ENCODE measurements around the gene USP5.

Gene USP5

DNA sequence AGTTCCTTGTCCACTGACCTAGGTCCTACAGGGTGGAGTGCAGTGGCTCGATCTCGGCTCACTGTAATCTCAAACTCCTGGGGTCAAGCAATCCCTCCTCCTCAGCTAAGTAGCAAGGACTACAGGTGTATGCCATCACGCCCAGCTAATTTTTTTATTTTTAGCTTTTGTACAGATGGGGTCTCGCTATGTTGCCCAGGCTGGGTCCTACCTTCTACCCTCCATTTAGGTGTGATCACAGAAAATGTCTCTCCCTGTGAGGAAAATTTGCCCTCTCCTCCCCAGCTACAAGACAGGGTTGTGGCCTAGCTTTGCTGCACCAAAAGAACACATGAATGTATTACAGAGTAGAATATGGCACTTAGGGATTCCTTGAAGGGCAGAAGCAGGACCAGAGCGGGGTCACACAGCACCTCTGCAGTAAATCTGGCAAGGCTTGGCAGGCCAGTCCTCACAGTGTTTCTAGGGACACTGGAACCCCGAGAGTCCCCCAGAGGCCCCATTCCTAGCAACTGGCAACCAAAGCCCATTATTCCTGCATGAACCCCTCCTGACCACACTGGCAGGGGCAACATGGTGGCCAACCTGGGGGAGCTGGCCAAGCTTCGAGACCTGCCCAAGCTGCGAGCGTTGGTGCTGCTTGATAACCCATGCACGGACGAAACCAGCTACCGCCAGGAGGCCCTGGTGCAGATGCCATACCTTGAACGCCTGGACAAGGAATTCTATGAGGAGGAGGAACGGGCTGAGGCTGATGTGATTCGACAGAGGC lies 60.4 kb downstream of the USP5 start:
- no peak for DNase-seq (ENCODE audit: low read depth in 2 of 2)

DNA sequence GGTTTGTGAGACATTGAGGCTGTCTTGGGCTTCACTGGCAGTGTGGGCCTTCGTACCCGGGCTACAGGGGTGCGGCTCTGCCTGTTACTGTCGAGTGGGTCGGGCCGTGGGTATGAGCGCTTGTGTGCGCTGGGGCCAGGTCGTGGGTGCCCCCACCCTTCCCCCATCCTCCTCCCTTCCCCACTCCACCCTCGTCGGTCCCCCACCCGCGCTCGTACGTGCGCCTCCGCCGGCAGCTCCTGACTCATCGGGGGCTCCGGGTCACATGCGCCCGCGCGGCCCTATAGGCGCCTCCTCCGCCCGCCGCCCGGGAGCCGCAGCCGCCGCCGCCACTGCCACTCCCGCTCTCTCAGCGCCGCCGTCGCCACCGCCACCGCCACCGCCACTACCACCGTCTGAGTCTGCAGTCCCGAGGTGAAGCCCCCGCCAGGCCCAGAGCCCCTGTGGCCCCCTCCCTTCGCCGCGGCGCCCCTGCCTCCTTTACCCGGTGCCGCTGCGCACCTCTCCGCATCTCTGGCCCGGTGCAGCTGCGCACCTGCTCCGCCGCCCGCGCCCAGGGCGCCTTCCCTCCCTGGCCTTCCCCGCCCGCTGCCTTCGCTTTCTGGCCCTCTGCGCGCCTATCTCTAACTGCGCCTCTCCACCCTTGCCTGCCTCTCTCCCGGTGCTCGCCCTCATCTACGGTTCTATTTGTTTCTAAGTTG lies 62.4 kb downstream of the USP5 start, which contains the start of gene ENO2:
ENO2 (plus strand) TSS at position 335 of the 701 bp plus-strand sequence. CDS start 1,253 bp downstream, outside the sequence.
- no peak for DNase-seq (ENCODE audit: low read depth in 2 of 2)

DNA sequence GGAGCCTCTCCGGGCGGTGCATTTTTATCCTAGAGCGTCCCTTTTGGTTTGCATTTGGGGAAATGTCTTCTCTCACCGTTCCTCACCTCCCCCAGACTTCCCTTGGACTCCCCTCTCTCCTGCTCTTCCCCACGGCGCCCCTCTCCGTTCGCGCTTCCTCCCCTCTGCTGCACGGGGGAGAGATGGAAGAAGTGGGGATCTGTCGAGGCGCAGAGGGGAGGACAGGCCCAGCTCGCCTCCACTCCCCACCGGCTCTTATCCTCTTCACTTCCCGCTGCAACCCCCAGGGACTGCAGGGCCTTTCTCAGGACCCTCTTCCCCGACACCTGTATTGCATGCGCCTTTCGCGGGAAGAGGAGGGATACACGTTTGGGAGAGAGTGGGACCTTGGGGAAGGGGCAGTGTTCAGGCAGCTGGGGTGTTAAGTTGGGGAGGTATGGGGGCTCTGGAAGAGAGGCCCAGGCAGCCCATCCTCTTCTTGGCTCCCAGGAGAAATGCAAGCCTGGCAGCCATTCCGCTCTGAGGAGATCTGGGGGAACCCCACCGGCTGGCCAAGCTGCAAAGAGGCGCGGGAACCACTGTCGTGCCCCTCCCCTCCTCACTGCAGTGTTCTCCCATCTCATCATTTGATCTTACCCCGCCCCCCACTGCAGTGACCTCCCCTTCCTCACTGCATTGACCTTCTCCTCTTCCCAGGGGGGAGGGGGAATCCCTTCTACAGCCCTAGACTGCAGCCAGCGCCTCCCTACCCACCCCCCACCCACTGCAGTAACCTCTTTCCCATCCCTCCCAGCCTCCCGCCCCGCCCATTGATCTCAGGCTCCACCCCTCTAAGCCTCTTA lies 63.2 kb downstream of the USP5 start:
- no peak for DNase-seq (ENCODE audit: low read depth in 2 of 2)

DNA sequence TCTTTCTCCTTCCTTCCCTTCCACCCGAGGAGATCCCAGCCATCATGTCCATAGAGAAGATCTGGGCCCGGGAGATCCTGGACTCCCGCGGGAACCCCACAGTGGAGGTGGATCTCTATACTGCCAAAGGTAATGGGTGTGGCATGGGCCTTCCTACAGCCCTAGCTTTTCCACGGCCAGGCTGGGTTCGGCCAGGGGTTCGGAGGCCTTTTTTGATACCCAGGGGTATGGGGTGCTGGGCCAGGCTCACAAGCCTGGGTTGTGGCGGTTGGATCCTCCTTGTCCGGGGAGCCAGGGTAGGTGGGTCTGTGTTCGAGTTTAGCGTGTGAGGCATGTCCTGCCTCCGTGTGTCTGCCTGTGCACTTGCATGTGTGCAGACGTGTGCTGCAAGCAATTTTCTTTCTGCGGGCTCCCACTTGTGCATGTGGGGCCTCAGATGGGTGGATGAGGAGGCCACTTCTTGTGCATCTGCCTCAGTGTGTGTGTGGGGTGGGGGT lies 63.9 kb downstream of the USP5 start:
- no peak for DNase-seq (ENCODE audit: low read depth in 2 of 2)

All from fibroblast of skin of left quadriceps (primary cell).